Stimulated activated CD4-positive, alpha-beta T cell treated with anti-CD3 and anti-CD28 coated beads, Interleukin-1b, Interleukin-23, amount 100 ng/mL, for 4 hours (primary cell): ENCODE measurements around the gene PPM1J.

Source experiments
- DNase-seq, 2 donors: peaks; one replicate each; pipeline ENCODE4 v3.0.0-alpha.2; 2020; ENCODE audit warnings: low read depth in 2 of 2

PPM1J gene

DNA sequence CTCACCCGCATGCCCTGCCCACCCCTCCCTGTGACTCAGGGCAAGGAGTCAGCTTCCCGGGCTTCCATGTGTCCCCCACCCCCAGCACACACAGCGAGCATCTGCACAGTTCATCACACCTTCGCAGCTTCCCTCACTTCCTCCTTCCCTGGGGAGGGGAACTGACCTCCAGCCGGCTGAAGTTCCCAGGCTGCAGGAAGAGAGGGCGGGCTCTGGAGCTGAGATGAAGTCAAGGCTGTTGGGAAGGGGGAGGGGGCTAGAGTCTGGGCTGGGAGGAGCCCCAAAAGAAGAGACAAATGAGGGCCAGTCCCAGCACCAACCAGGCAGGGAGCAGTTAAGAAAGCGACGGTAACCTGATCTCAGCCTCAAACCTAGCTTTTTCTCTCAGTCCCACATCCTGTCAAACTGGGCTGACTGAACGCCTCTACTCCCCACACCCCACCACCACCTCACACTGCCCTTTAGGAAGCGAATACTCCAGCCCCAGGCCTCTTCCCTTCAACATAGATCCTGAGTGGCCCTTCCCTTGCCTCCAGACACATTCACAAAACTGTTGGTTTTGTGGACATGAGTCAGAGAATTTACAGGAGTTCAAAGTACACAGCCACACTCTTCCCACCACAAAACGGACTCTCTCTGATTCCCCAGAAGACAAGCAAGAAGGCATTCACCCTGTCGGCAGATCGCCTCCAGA, 10.1 kb downstream of the PPM1J start:
- no peak for DNase-seq

DNA sequence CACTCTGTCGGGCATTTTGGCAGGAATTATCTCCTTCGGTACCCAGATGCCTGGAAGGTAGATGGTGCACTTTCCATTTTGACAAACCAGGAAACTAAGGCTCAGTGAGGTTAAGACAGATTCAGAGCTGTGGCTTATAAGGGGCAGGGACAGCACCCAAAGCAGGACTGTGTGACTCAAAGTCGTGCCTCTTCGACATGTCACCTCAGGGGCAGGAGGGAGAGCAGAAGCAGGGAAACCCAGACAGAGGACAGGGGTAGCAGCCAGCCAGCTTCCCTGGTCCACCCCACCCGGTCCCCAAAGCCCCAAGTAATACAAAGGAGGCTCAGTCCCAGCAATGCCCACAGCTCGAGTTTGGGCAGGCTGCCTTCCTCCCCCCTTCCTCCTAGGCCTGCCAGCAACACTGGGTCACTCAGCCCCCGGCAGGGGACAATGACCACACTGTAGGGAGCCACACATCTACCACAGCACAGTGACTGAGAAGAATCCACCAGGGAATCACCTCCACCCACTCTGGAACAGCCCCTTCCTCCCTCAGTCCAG, 10.7 kb downstream of the PPM1J start:
- DNase-seq = no peak

DNA sequence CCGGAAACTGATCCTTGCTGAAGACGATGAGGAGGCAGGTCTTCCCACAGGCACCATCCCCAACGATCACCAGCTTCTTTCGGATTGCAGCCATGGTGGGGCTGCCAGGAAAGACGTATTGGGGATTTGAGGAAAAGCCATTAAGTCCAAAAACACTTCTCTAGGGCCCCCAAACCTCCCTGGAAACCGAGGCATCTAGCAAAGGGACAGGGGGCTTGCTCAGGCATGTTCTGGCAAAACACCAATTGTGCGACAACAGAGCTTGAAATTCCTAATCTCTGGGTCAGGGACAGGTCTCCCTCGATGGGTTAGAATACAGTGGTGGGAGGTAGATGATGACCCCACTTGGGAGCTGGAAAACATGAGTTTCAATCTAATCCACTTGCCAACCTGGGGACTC, 11.4 kb downstream of the PPM1J start:
- no peak for DNase-seq

DNA sequence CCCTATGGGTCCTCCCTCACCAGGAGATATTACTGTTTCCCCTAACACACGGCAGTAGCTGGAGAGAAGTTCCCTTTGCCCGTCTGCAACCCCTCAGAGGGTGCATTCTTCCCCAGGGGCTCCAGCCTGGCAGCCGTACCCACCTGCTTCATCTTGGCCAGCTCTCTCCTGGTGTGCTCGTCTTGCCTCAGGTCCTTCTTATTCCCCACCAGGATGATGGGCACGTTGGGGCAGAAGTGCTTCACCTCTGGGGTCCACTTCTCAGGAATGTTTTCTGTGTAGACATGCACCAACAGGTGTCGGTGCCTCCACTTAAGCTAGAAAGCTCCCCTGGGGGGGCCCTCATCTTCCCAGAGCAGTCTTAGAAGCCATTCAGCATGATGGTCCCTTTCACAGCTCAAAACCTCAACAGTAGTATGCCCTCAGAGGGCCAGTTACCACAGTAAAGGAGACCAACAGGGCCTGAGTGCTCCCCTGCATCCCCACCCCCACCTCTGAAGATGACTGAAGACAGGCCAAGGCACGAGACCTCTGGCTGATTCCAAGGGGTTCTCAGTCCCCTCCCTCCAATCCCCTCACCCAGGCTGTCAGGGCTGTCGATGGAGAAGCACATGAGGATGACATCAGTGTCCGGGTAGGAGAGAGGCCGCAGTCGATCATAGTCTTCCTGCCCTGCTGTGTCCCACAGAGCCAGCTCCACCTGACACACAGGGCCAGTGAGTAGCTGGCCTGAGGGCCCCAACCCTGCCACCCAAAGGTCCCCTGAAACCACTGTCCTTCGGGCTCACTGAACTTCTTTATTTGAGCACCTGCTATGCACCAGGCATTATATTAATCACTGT, 12.5 kb downstream of the PPM1J start:
- DNase-seq = no peak

DNA sequence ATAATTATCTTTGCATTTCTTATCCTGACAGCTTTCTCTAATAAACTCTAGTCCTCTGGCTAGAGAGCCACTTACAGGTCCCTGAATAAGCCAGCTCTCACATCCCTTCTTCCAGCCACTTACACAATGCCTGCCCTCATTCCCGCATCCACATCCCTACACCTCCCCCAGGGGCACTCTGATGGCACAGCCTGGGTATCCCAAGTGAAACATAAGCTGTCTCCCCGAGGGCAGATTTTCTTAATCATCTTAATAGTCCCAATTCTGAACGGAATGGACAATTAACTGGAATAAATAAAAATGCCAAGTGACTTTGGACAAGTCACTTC, 13.1 kb downstream of the PPM1J start:
- no peak for DNase-seq

DNA sequence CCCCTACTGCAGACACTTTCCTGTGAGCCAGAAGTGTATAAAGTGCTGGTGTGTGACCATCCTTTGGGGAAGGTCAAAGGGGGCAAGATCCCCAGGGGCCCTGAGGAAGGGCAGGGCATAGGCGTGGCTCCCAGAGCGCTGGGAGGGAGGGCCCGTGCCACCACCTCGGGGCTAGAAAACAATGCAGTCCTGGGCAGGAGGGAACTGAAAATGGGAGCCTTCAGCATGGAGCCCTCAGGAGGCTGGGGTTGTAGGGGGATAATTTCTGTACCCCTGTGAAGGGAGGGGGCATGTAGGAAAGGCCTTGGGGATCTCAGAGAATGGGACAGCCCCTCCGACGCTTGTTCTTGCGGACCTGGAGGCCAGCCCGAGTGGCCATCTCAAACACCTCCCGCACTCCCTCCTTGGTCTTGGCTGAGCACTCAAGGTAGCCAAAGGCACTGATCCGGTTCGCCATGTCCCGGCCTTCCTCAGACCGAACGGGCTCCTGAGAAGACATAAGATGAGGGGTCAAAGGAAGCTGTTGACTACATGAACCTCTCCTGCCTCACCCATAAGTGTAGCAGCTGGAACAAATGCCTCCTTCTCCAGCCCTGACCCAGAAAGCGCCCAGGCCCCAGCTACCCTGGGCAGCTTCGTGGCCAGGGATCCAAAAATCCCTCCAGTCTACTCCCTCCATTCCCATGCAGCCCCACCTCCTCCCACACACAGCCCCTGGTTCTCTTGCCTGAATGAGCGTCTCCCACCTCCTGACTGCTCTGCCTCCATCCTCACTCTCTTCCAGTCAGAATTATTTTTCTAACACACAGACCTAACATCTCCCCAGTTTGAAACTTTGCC, 13.7 kb downstream of the PPM1J start:
- no peak for DNase-seq

DNA sequence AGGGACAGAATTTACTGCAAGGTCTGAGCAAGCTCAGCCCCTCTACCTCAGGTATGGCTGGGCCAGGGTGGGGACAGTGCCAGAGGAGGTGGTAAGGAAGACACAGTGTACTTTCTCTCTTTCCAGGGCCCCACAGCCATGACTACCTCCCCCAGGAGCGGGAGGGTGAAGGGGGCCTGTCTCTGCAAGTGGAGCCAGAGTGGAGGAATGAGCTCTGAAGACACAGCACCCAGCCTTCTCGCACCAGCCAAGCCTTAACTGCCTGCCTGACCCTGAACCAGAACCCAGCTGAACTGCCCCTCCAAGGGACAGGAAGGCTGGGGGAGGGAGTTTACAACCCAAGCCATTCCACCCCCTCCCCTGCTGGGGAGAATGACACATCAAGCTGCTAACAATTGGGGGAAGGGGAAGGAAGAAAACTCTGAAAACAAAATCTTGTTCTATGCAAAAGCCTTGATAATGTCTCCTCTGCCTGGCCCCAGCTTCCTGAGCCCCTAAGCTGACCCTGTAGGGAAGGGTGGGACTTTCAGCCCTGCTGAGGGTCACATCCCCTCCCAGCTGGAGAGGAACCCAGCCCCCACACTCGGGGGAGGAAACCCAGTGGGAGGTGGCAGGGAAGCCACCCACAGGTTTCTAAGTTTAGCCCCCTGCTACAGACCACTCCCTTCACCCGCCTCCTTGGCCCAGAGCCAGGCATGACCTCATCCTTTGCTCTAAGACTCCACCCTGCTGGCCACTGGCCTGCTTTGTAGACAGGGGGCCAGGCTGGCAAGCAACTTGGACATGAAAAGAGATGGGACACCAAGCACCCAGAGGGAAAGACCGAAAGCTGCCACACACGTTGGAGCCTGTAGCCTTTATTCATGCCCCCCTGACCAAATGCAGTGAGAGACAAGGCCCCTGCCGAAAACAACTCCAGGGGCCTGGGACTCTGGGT, 14.6 kb downstream of the PPM1J start:
- DNase-seq = peak; percentile 50 to 65

DNA sequence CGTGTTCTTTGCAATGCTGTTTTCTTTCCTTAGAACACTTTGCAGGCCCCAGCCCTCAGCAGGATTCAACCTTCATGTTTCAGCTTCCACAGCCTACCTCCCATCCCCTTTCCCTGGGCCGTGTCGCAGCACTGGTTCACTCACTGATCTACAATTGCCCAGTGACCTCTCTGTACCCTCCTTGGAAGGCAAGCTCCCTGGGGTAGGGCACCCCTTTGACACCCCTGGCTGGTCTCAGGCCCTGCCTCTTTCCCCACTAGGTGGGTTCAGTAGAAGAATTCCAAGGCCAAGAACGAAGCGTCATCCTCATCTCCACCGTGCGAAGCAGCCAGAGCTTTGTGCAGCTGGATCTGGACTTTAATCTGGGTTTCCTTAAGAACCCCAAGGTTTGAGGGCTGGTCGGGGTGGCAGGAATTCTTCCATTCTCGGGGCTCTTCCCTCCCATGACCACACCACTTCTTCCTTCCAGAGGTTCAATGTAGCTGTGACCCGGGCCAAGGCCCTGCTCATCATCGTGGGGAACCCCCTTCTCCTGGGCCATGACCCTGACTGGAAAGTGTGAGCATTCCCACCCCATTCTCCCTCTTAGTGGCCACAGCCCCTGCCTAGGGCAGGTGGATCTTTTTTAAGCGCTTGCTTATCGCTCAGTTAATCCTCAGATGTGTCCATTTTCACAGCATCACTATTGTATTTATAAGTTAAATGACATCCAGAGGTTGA, 15.5 kb downstream of the PPM1J start:
- no peak for DNase-seq

DNA sequence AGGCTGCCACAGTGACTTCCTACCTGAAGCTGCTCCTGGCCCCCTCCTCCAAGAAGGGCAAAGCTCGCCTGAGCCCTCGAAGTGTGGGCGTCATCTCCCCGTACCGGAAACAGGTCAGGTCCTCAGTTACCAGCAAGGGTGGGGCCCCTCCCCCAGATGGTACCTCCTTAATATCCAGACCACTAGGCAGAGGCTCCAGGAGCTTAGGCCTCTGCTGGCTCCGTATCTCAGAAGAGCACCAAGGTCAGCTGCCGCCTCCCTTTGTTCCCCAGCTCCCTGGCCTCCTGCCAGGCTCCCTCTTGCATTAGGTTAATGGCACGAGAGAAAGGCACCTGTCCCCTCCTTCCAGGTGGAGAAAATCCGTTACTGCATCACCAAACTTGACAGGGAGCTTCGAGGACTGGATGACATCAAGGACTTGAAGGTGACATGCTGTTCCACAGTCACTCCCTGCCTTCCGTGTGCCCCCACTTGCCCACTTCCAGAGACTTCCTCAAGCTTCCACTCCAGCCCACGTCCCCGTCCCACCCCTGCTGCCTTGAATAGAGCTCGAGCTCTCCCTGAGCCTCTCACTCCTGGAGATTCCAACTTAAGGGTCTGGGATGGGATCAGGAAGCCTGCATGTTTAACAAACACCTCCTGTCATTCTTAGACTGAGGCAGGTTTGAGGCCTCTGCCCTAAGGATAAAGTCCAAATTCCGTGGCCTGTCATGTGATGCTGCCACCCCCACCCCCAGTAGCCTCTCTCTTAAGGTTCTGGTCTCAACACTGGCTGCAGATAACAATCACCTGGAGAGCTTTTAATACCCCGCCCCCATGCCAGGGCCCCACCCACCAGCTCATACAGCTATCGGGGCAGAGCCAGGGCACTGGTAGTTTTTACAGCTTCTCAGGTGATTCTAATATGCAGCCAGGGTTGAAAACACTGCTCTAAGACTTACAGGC, 16.5 kb downstream of the PPM1J start:
- DNase-seq = no peak

DNA sequence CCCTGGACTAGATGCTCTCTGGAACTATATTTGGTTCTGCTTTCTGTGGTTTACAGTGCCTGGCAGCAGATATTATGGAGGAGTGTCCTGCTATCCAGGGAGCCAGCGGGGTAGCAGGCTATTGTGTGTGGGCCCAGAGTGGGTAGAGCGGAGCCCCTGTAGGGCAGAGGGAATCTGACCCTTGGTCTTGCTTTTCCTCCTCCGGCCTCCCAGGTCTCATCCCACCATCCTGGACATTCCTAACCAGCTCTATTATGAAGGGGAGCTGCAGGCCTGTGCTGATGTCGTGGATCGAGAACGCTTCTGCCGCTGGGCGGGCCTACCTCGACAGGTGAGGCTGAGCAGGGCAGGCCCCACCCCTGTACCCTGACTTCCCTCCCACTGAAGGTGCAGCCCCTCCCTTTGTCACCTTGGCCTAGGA, 17.3 kb downstream of the PPM1J start:
- no peak for DNase-seq

DNA sequence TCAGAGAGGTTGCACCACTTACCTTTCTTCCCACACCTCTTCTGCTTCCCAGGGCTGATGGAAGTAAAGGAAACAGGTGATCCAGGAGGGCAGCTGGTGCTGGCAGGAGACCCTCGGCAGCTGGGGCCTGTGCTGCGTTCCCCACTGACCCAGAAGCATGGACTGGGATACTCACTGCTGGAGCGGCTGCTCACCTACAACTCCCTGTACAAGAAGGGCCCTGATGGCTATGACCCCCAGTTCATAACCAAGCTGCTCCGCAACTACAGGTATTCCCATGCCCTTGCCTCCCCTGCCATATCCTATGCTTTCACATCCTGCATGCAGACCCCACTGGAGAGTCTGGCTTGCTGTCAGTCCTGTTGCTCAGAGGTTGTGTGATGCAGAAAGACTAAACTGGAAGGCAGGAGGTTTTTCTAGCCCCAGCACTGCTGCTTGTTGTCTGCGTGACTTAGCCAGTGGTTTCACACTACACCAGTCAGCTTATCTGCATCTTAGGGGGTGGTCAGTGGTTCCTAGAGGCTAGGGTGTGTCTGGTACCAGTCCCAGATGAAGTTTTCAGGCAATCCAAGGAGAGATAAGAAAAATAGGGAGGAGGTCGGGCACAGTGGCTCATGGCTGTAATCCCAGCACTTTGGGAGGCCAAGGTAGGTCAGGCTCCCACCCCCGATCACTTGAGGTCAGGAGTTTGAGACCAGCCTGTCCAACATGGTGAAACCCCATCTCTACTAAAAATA, 18.4 kb downstream of the PPM1J start:
- DNase-seq = no peak

DNA sequence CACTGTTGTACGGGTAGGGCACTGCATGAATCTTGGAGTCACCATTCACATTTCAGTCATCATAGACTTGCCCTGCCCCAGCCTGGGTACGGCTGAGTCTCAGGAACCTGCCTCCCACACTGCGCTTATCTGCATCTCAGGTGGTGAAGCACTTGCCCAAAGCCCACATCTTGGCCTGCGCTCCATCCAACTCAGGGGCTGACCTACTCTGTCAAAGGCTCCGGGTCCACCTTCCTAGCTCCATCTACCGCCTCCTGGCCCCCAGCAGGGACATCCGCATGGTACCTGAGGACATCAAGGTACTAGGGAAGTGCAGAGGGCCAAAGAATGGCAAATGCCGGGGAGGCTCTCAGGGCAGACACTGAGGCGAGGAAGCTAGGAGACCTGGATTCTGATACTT, 19.9 kb downstream of the PPM1J start:
- no peak for DNase-seq

DNA sequence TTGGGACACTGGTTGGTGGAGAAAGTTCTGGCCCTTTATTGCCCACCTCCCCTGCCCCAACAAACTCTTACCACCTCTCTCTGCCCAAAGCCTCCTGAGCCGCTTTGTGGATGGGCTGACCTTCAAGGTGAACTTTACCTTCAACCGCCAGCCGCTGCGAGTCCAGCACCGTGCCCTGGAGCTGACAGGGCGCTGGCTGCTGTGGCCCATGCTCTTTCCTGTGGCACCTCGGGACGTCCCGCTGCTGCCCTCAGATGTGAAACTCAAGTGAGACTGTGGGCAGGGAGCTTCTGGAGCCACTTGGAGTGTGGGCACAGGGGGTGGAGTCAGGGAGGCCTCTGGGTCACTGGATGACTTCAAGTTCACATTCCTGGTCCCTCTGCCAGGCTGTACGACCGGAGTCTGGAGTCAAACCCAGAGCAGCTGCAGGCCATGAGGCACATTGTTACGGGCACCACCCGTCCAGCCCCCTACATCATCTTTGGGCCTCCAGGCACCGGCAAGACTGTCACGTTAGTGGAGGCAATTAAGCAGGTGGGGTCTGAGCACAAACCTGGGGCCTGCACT, 20.7 kb downstream of the PPM1J start:
- no peak for DNase-seq

DNA sequence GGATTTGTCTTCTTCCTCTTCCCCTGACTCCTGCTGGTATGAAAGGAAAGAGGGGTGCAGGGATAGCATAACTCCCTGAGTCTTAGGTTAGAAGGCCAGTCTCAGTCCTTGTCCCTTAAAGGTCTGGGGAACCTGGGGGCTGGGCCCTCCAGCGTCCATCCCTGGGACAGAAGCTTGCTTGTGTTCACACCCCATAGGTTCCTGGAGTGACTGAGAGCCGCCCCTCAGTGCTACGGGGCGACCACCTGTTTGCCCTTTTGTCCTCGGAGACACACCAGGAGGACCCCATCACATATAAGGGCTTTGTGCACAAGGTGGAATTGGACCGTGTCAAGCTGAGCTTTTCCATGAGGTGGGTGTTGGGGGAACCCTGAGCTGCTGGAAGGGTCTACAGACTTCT, 21.3 kb downstream of the PPM1J start:
- no peak for DNase-seq

DNA sequence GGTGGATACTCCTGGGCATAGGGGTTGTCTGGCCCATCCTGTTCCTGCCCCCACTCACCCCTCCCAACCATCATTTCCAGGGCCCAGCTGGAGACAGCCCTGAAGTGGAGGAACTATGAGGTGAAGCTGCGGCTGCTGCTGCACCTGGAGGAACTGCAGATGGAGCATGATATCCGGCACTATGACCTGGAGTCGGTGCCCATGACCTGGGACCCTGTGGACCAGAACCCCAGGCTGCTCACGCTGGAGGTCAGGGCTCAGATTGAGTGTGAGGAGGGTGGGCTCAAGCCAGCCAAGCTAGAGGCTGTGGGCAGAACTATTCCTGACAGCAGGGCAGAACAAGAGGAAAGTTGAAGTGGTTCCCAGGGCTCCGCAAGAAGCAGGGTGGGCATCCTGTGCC, 22.5 kb downstream of the PPM1J start:
- DNase-seq = no peak

DNA sequence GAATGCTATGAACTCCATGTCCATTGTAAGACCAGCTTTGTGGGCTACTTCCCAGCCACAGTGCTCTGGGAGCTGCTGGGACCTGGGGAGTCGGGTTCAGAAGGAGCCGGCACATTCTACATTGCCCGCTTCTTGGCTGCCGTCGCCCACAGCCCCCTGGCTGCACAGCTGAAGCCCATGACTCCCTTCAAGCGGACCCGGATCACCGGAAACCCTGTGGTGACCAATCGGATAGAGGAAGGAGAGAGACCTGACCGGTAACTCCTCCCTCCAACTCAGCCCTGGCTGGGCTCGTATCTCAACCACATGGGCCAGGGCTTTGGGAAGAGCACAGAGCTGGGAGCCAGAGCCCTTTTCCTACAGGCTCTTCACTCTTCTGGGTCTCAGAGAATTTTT, 25.3 kb downstream of the PPM1J start:
- DNase-seq = no peak

DNA sequence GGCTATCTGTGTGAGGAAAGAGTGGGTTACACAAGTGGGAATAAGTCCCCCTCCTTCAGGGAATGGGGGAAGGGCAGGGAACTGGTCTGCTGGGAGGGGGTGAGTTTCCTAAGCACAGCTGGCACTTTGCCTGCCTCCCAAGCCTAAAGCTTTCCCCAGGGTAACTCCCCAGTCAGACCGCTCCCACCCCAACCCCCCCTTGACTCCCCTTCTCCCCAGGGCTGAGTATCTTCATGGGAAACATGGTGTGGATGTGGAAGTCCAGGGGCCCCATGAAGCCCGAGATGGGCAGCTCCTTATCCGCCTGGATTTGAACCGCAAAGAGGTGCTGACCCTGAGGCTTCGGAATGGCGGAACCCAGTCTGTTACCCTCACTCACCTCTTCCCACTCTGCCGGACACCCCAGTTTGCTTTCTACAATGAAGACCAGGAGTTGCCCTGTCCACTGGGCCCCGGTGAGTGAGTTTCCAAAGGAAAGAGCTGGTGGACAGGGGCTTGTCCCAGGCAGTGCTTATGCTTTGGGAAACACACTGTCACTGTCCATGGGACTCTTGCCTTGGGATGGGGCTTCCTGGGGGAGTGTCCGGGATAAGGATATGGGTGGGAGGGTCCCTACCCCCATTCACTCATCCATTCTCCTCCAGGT, 25.8 kb downstream of the PPM1J start:
- DNase-seq = no peak

DNA sequence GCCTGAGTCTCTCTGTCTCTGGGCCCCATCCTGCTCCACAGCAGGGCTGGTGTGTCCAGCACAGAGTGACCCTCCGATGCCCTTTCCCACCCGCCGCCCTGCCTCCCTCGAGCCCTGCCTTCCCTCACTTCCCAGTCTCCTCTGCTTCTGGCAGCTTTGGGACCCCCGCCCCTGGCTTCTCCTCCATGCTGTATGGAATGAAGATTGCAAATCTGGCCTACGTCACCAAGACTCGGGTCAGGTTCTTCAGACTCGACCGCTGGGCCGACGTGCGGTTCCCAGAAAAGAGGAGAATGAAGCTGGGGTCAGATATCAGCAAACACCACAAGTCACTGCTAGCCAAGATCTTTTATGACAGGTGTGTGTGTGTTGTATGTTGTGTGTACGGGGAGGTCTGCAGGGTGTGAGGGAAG, 26.3 kb downstream of the PPM1J start:
- DNase-seq = no peak
